Camera-type eye (tissue), 1 donor: ENCODE results near the gene C1orf105. TPM values are rescaled to one million over a fixed set of nuclear protein-coding genes. Genes with fewer than 3 reads are reported as not detected.

Experiments
- total RNA-seq: library from RNA; depleted of rRNA; stranded (reverse); fragments of >200 nt; gene quantifications from one replicate; pipeline ENCODE4 v1.2.3, GENCODE V29; 2014

The C1orf105 gene
- total RNA-seq = 1.2 TPM

GRCh38 chr1:172420385-172420784 lies at the start of gene C1orf105:
C1orf105 (plus strand) TSS chr1:172420685; CDS start chr1:172420886, 201 bp downstream.

GRCh38 chr1:172443666-172444453 lies 23.4 kb downstream of the C1orf105 start, which contains the start of gene PIGC:
PIGC (minus strand) TSS chr1:172444069; CDS start chr1:172442622, 1,447 bp downstream.

Other genes with a start within 250 kb of the C1orf105 start
- gene PIGC, start 23.4 kb downstream of the C1orf105 start, total RNA-seq = 26.8 TPM
- 154 TPM for gene SUCO, start 112.5 kb downstream of the C1orf105 start, total RNA-seq
- gene FASLG, start 238.4 kb downstream of the C1orf105 start, total RNA-seq = not detected